HG03432 (cell line): Measurements from ENCODE around the gene TAF9B.
"Not testable (repeated sequence)": the region's sequence is repeated elsewhere in the genome, so short reads cannot be mapped to it uniquely, and the experiment has no call there.

Source experiments
- ATAC-seq: cut with Tn5 transposase; IDR thresholded peaks from one replicate; pipeline ENCODE4 v1.9.1; 2021; ENCODE audit warnings: mild to moderate bottlenecking, moderate library complexity; ENCODE audit not compliant: unreplicated experiment

TAF9B gene

GRCh38 chrX:78139160-78140123 is at the start of gene TAF9B:
Gene TAF9B (minus strand): TSS chrX:78139650. CDS start chrX:78139611, 39 bp downstream.
- peak; percentile 98 for ATAC-seq

- ATAC-seq: no peak
Observed at GRCh38 chrX:78182881-78183280, 43.4 kb upstream of the TAF9B start.

- no peak for ATAC-seq
Observed at GRCh38 chrX:78181307-78181706, 41.9 kb upstream of the TAF9B start.

GRCh38 chrX:78168065-78168464 is 28.6 kb upstream of the TAF9B start:
- ATAC-seq: no peak

- no peak for ATAC-seq
Observed at GRCh38 chrX:78165425-78165824, 26.0 kb upstream of the TAF9B start.

- ATAC-seq: not testable (repeated sequence)
Observed at GRCh38 chrX:78163175-78163574, 23.7 kb upstream of the TAF9B start.

- not testable (repeated sequence) for ATAC-seq
Observed at GRCh38 chrX:78160711-78161110, 21.3 kb upstream of the TAF9B start.

- ATAC-seq: not testable (repeated sequence)
Observed at GRCh38 chrX:78157846-78158245, 18.4 kb upstream of the TAF9B start.

GRCh38 chrX:78157373-78157772 is 17.9 kb upstream of the TAF9B start:
- not testable (repeated sequence) for ATAC-seq

GRCh38 chrX:78147002-78147540 is 7.6 kb upstream of the TAF9B start:
- ATAC-seq: not testable (repeated sequence)

- ATAC-seq: no peak
Observed at GRCh38 chrX:78140206-78140605, 756 bp upstream of the TAF9B start.

- no peak for ATAC-seq
Observed at GRCh38 chrX:78133238-78133960, 6.1 kb downstream of the TAF9B start.

- no peak for ATAC-seq
Observed at GRCh38 chrX:78131117-78131516, 8.3 kb downstream of the TAF9B start.

- no peak for ATAC-seq
Observed at GRCh38 chrX:78130396-78130795, 9.1 kb downstream of the TAF9B start.

- ATAC-seq: no peak
Observed at GRCh38 chrX:78129714-78130113, 9.7 kb downstream of the TAF9B start.

- ATAC-seq: not testable (repeated sequence)
Observed at GRCh38 chrX:78125781-78126180, 13.7 kb downstream of the TAF9B start.

- ATAC-seq: no peak
Observed at GRCh38 chrX:78125148-78125547, 14.3 kb downstream of the TAF9B start.

- no peak for ATAC-seq
Observed at GRCh38 chrX:78124307-78124706, 15.1 kb downstream of the TAF9B start.

GRCh38 chrX:78123190-78123589 is 16.3 kb downstream of the TAF9B start:
- no peak for ATAC-seq

- ATAC-seq: no peak
Observed at GRCh38 chrX:78119521-78120227, 19.8 kb downstream of the TAF9B start.

- no peak for ATAC-seq
Observed at GRCh38 chrX:78118628-78119027, 20.8 kb downstream of the TAF9B start.
